NCI-H345 treated with DMSO at 0.1 percent for 48 hours (cell line): Measurements from ENCODE around the gene ANKRD55.
"Not testable (repeated sequence)": the region's sequence is repeated elsewhere in the genome, so short reads cannot be mapped to it uniquely, and the experiment has no call there.

Source experiments
- DNase-seq: peaks from one replicate; lab custom pipeline; 2025; ENCODE audit not compliant: unreplicated experiment; lab: John Stamatoyannopoulos, UW

Gene ANKRD55

GRCh38 chr5:56110646-56111403, 122.3 kb downstream of the ANKRD55 start:
- no peak for DNase-seq

GRCh38 chr5:56108246-56108645, 124.9 kb downstream of the ANKRD55 start:
- DNase-seq, result no peak

- no peak for DNase-seq
Measured at GRCh38 chr5:56106837-56107236, 126.3 kb downstream of the ANKRD55 start.

DNA sequence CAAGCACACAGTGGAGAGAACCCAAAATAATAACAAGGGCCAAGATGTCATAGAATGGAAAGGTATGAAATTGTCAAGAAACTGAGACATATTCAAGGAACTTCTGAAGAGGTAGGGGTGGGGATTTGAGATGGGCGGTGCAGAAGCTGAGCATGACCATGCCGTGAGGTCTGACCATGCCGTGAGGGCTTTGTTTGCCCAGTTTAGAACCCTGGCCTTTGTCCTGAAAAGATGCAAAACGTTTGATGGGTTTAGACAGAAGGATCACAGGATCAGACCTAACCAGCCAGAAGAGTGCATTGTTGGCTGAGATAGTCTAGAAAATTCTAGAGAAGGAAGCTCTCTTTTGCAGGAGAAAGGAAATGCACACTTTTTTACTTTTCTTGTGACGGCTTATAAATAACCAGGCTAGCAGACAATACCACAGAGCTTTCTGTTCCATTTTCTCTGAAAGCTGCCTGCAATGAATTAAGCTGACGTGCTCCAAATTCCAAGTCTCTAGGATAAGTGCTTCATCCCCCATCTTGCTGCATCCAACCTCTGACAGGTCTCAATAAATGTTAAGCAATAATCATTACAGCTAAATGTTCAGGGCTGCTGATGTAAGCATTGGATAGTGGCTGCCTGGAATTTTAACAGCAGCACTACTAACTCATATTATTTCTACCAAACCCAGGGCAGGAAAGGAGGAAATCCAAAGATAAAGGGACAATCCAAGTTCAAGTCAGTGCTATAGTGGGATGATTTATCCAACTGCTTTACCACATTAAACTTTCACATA, 127.4 kb downstream of the ANKRD55 start:
- DNase-seq, result no peak

GRCh38 chr5:56102889-56103288, 130.2 kb downstream of the ANKRD55 start:
- no peak for DNase-seq

DNA sequence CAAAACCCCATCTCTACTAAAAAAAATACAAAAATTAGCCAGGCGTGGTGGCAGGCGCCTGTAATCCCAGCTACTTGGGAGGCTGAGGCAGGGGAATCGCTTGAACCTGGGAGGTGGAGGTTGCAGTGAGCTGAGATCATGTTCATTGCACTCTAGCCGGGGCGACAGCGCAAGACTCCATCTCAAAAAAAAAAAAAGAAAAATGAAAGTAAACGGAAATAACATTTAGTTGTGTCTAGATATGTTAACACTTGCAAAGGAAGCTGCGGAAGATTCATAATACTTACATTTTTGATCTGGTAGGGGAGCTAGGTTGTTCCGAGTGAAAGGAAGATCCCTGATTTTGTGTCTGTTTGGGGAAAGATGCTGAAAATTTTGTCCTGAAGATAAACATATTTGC, 130.9 kb downstream of the ANKRD55 start:
- not testable (repeated sequence) for DNase-seq

DNA sequence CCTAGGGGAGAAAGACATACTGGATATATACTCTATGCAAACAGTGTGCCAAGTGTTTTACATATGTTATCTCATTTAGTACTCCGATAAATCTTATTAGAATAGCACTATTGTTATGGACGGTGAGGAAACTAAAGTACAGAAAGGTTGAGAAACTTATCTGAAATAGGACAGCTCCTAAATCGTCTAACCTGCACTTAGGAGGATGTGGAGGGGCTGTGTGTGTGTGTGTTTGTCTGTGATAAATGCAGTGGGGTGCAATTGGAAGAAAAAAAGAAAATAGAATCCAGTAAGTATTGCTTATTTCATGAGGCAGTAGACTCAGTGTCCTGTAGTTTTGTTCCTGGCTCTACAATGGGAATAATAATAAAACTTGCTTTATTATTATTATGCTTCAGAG, 131.9 kb downstream of the ANKRD55 start:
- no peak for DNase-seq

- no peak for DNase-seq
Measured at GRCh38 chr5:56100439-56101176, 132.5 kb downstream of the ANKRD55 start.

- DNase-seq, result no peak
Measured at GRCh38 chr5:56099346-56099745, 133.8 kb downstream of the ANKRD55 start.

- DNase-seq, result no peak
Measured at GRCh38 chr5:56097055-56097454, 136.1 kb downstream of the ANKRD55 start.

GRCh38 chr5:56095579-56096102, 137.5 kb downstream of the ANKRD55 start:
- DNase-seq, result no peak

- no peak for DNase-seq
Measured at GRCh38 chr5:56094579-56095361, 138.4 kb downstream of the ANKRD55 start.

GRCh38 chr5:56093970-56094369, 139.2 kb downstream of the ANKRD55 start:
- DNase-seq, result no peak

DNA sequence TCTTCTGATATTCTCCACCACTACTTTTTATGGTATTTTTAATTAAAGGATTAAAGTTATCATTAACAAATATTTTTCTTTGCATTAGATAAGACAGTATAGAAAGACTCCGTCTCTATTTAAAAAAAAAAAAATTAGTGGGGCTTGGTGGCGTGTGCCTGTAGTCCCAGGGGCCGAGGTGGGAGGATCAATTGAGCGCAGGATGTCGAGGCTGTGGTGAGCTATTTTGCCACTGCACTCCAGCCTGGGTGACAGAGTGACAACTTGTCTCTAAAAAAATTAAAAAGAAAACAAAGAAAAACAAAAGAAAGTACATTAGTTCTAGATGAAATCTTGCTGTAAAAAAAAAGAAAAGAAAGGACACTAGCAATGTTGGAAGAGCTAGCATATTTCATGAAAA, 141.0 kb downstream of the ANKRD55 start:
- no peak for DNase-seq

GRCh38 chr5:56091664-56092063, 141.5 kb downstream of the ANKRD55 start:
- no peak for DNase-seq

- DNase-seq, result no peak
Measured at GRCh38 chr5:56090793-56091460, 142.2 kb downstream of the ANKRD55 start.

DNA sequence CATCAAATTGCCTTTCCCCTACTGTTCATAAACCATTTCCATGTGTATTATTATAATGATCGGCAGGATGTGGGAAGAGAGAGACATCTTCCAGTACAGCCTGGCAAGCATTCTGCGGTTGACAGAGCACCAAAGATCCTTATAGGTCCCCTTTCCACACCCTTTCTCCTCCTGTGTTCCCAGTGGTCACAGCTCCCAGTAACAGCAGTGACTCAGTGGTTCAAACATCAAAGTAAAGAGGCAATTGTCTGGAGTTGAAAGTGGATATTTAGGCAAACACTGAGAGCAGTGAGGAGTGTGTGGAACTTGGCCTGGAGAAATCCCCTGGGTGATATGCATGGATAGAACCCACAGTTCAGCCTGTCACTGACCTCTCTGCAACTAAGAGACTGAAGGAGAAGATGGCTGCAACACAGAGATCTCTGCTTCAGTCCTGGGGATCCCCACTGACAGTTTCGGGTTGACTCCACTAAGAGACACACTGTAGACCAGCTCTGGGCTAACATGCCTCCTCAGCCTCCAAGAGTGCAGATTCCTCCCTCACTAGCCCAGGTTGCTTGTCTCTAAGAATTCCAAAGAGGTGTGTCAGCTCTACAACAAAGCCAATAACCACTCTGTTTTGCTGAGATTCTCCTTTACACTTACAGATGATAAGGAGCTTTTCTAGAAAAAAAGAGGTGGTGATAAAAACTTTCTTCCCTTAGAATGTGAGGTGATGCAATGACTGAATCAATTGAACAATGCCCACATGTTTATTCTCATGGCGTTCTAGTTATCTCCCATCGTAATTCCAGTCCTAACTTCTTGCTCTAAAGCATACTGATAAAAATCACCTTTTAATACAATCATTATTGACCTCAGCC, 143.9 kb downstream of the ANKRD55 start:
- no peak for DNase-seq

- no peak for DNase-seq
Measured at GRCh38 chr5:56088431-56088949, 144.6 kb downstream of the ANKRD55 start.

DNA sequence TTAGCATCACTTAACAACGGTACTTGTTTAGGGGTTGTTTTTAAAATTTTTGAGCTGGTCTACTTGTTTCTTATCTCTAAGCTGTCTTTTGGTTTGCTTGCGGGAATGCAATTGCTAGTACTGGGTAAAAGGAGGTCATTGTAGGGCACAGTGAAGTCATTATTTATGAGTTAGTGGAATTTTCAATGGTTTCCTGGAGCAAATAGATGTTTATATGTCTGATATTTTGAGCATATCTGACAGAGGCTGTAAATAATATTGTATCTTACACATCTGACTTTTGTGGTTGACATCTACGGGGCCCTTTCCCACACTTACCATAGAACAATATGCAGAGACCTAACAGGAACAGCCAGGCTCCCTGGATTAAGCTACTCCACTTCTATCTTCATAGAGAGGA, 147.9 kb downstream of the ANKRD55 start:
- no peak for DNase-seq
